Midbrain (tissue), 1 donor: ENCODE data around the gene SOX15.
"Not testable (repeated sequence)": the region's sequence is repeated elsewhere in the genome, so short reads cannot be mapped to it uniquely, and the experiment has no call there.

Source experiments
- DNase-seq: peaks from one replicate; lab custom pipeline; 2025; lab: John Stamatoyannopoulos, UW

Gene SOX15

DNA sequence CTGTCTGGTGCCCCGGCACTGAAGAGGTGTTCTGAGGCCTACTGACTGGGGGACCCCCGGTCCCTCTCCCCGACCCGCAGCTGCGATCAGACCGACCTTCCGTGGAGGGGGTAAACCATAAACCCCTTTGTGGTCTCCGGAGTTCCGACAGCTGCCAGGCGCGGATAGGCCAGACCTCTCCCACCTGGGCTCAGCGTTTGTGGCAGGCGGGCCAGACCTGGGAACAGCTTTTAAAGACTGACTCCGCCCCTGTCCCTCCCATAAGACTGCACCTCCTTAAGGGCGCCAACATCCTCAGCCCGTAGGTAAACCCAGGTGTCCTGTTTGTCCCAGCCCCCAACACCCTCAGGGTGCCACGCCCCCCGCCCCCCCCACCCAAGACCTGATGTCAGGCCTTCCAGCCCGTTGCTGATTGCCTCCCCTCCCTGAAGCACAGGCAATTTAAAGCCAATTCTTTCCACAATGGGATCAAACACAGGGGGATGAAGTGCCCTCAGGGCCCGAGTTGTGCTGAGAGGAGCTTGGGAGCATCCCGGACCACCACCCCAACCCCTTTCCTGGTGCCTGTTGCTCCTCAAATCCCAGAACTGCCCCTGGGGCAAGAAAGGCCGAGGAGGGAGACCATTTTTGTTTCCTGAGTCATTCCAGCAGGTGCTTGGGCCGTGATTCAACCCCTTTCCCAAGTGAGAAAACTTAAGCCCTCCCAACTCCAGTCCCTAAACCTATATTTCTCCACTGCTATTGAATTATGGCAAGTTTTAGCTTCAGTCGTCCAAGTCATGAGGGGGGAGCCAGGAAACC is at the start of gene SOX15:
TSS of gene SOX15 (minus strand) at position 204 of the 801 bp plus-strand sequence. CDS start 418 bp downstream, outside the sequence.
- no peak for DNase-seq

DNA sequence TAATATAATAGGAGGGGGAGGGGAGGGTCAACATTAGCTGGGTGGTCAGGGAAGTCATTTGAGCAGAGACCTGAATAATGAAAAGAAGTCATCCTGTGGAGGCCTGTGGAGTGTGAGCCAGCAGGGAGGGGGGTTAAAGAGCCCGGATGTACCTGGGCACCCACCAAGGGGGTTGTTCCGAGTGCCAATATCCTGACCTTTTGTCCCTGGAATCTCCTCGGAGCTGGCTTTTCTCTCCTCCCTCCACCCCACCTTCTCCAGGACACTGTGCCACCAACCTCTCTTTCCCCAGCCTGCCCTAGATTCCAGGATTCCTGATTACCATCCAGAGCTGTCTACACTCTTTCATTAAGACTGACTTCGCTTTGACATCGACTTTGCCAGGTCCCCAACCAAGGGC is 46.3 kb upstream of the SOX15 start:
- DNase-seq = no peak

DNA sequence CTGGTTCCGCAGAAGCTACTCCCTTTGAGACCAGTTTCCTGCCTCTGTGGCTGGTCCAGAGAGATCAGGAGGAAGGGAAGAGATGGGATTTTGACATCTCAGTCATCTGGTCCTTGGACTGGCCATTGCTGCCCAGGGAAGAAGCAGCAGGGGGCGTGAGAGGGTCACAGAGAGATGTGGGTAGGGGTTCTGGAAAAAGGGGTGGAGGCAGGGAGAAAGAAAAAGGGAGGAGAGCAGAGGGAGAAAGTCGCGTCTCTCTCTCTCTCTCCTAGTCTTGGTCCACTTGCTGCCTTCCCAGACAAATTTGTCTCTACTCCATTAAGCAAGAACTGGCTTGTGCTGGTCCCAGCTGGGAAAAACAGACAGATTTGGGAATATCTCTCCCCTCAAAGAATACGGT is 44.5 kb upstream of the SOX15 start:
- peak; percentile 58 for DNase-seq

DNA sequence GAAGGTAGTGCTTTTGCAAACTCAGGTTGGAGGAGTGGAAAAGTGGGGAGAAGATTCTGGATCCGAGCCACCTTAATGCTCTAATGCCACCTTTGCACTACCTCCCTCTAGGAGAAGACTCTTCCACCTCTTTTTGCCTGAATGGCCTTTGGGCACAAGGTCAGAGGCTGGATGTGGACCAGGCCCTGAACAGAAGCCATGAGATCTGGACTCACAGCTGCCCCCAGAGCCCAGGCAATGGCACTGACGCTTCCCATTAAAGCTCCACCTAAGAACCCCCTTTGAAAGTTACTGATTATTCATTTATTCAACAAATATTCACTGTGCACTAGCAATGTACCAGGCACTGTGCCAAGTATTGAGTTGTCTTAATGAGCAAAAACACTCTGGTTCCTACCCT is 43.2 kb upstream of the SOX15 start:
- no peak for DNase-seq

- DNase-seq = no peak
Measured at GRCh38 chr17:7632492-7632894, 42.6 kb upstream of the SOX15 start.

- DNase-seq = no peak
Measured at GRCh38 chr17:7631398-7632380, 41.8 kb upstream of the SOX15 start.

DNA sequence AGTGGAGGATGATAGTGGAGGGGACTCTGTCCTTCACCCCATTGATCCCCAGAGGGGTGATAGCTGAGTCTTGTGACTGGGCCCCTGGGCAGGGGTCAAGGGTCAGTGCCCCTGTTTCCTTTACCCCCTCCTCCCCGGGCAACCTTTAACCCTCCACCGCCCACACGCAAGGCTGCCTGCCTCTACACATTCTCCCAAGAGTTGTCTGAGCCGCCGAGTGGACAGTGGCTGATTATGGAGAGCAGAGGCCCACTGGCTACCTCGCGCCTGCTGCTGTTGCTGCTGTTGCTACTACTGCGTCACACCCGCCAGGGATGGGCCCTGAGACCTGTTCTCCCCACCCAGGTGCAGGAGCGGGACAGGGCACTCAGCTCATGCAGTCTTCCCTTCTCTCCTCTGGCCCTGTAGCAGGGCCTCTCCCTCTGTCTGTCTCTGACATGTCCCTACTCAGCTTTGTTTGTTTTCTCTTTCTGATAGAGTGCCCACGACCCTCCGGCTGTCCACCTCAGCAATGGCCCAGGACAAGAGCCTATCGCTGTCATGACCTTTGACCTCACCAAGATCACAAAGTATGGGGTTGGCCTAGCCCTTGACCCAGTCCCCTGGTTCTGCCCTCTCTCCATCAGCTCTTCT is 40.2 kb upstream of the SOX15 start, which contains the start of gene SHBG:
TSS of gene SHBG (plus strand) at position 197 of the 633 bp plus-strand sequence. CDS start at position 235, 38 bp downstream.
- no peak for DNase-seq

DNA sequence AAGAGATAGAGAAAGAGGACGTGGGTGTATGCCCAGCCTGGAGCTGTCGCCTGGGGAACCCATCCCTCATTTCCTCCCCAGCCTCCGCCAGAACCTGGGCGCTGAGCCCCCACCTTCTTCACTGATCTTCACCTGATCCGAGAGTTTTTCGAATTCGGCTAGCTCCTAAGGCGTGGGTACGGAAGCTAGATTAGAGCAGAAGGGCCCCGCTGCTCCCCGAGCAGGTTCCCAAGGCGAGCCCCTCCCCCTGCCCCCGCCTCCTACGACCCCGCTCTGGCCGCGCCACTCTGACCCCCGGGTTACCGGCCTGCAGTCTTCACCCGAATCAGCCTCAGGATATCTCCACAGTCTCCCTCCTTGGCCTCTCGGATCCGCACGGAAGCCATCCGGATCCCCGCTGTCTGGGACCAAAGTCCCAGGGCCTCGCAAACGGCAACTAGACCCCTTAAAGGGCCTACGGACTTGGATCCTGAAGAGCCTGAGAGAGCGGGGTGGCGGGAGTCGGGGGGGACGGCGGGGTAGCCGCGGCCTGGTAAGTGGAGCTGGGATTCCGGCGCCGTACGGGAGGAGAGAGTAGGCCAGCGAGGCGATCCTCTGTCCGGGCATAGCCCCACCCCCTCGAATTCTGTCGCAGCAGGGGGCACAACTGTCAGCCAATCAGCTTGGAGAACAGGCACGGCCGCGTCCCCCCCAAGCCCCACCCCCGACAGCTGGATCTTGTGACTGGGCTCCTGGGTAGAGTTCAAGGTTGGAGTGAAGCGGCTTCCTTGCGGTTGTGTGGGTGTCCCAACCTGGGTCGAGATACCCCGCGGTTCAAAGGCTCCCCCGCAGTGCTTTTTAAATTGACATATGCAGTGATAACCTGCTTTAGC is 37.6 kb upstream of the SOX15 start, which contains the start of gene SAT2:
TSS of gene SAT2 (minus strand) at position 572 of the 872 bp plus-strand sequence. CDS start at position 386, 186 bp downstream.
- peak; percentile 94 for DNase-seq

DNA sequence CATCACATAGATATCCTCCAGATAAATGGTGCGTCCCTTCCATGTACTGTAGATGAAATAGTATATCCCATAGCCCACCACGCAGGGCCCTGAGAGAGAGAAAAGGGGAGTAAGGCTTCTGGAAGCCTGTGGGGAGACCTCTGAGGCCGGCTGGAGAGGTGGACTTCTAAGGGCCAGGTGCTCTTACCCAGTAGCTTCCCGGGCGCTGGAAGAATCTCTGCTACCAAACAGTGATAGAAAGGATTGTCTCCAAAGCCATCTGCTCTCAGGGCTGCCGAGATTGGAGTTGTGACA is 37.0 kb upstream of the SOX15 start:
- DNase-seq = no peak

GRCh38 chr17:7626307-7626706 is 36.4 kb upstream of the SOX15 start:
- DNase-seq = no peak

DNA sequence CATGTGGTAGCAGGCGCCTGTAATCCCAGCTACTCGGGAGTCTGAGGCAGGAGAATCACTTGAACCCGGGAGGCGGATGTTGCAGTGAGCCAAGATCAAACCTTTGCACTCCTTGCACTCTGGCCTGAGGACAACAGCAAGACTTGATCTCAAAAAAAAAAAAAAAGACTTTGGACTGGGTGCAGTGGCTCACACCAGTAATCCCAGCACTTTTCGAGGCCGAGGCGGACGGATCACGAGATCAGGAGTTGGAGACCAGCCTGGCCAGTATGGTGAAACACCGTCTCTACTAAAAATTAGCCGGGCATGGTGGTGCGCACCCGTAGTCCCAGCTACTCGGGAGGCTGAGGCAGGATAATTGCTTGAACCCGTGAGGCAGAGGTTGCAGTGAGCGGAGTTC is 35.9 kb upstream of the SOX15 start:
- DNase-seq = not testable (repeated sequence)

GRCh38 chr17:7623661-7624060 is 33.8 kb upstream of the SOX15 start:
- DNase-seq = no peak

GRCh38 chr17:7620835-7621234 is 30.9 kb upstream of the SOX15 start:
- DNase-seq = no peak

DNA sequence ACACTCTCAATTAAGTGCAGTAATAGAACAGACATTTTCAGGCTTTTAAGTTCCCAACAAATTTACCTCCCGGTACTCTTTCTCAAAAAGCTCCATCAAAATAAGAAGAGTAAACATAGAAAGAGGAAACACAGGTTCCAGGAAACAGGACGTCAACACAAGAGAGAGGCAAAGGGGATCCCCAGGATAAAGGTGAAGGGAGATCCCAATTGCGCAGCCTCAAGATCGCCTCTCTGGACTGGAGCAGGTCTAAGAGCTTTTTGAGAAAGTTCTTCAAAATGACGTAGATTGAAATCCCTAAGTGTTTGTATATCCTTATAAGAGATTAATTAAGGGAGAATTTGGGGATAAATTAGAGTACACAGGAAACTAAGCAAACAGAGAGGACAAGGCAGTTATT is 28.7 kb upstream of the SOX15 start:
- no peak for DNase-seq

- no peak for DNase-seq
Measured at GRCh38 chr17:7615265-7615747, 25.4 kb upstream of the SOX15 start.

DNA sequence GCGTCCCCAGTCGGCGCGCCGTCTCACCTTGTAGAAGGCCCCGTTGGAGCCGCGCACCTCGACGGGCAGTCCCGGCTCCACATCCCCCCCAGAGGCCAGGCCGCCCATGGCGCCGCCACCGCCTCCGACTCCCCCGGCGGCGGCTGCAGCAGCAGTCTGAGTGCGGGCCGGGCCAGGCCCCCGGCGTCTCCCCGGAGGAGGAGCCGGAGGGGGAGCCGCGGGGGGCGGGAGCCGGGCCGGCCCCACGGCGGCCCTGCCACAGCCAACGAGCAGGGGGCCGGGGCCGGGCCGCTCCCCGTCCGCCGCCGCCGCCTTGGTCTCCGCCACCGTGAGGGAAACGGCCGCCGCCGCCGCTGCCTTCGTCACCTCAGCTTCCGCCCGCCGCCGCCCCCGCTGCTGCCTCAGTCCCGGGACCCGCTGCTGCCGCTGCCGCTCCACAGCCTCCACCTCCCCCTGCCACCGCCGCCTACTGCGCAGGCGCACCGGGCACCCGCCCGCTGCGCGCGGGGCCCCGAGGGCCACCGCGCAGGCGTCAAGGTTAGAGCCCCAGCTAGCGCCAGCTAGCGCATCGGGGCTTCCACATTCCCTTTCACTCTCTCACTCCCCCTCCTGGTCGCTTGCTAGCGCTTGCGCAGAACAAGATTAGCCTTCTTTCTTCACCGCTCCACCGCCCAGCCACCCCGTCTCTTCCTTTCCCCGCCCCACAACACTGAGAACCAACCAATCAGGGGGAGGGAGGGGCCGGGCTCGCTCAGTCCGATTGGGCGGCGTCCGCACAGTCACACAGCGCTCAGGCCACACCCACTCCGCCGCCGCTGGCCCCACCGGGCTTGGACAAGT is 24.8 kb upstream of the SOX15 start, which contains the start of gene FXR2:
TSS of gene FXR2 (minus strand) at position 473 of the 840 bp plus-strand sequence. CDS start at position 108, 365 bp downstream.
- peak; percentile 99 for DNase-seq

DNA sequence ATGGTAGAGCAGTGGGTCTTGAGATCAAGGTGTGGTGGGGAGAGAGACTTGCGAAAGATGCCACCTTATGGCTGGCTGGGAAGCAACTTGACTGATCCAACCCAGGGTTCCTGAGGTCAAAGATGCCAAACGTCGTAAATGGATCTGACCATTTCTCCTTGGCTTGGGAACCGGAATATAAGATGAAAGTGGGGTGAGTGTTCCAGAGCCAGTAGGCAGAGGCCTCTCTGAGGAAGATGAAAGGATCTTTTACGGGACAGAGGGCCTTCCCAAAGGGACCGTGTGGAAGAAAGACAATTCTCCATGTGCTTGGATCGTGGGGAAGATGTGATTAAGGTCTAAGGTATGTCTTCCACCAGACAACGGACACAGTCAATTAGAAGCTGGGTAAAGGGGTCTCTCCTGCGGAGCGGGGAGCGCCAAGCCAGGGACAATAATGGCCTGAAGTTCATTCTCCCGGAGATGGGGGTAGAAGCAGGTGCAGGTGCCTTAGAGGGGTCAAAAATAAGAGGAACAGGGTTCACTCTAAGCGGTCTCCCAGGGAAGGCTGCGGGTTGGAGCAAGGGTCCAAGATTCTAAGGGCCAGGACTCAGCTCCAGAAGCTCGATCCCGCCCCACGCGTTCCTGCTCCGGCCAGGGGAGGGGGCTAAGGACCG is 24.0 kb upstream of the SOX15 start:
- DNase-seq = no peak

DNA sequence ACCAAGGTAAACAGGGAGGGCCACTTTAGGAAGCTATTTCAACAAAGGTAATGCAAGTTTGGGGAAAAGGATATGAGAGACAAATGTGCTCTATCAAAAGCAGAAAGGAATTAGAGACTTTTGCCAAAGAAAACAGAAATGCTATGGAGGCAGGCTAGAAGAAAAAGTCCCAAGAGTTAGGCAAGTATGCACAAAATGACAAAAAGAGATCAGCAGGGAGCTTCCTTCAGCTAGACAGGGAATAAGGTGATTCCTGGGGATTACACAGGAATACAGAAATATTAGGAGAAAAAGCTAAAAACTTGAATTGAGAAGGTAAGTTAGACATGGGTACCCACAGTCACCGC is 22.4 kb upstream of the SOX15 start:
- no peak for DNase-seq

DNA sequence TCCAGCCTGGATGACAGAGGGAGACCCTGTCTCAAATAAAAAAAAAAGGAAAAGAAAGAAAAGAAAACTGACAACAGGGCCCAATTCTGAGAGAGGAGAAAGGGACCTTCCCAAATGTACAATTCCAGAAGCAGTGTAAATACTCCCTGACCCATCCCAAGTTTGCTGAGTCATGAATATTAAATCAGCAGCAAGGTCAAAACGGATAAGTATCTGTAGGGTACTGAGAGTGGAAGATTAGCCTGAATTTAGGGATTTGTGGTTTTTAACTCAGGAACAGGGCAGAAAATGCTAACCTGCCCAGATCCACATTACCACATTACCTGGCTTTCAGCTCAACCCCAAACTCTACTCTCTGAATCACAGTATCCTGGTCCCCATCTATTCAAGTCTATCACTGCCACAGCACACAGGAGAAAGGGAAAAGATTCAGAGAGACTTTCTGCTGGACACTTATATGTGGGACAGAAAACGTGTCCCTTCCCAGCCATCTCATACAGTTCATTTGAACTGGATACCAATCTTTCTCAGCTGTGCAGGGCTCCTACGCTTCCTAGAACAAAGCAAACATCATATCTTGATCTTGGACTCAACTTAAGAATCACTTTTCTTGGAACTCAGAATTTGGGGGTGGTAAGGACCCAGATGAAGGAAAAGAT is 21.9 kb upstream of the SOX15 start:
- DNase-seq = no peak
